HUES64 (cell line): ENCODE measurements around the gene STXBP6.
"Not testable (repeated sequence)": the region's sequence is repeated elsewhere in the genome, so short reads cannot be mapped to it uniquely, and the experiment has no call there.

ENCODE experiments used
- H3K27ac ChIP-seq: 2 replicates; pipeline ENCODE4 v1.7.0; 2013; ENCODE audit warnings: low read depth, low read length, inconsistent platforms
- H3K27me3 ChIP-seq: 2 replicates; pipeline ENCODE4 v1.6.1; 2013; ENCODE audit warnings: mild to moderate bottlenecking, low read length; ENCODE audit not compliant: insufficient read depth
- H3K36me3 ChIP-seq: 2 replicates; pipeline ENCODE4 v1.6.1; 2013; ENCODE audit warnings: mild to moderate bottlenecking, low read length; ENCODE audit not compliant: insufficient read depth
- H3K4me1 ChIP-seq: 2 replicates; pipeline ENCODE4 v1.6.1; 2013; ENCODE audit warnings: mild to moderate bottlenecking, low read length, moderate library complexity; ENCODE audit not compliant: insufficient read depth
- H3K4me3 ChIP-seq: 2 replicates; pipeline ENCODE4 v1.5.1; 2013; ENCODE audit warnings: mild to moderate bottlenecking, low read length, moderate library complexity
- H3K9ac ChIP-seq: 2 replicates; pipeline ENCODE4 v1.6.1; 2013; ENCODE audit warnings: mild to moderate bottlenecking, low read depth, low read length
- H3K9me3 ChIP-seq: 2 replicates; pipeline ENCODE4 v1.6.1; 2013; ENCODE audit warnings: low read depth, low read length; ENCODE audit not compliant: insufficient read depth
- WGBS: fragments of 150-250, 120-280 bp; methylation state at CpG from one replicate; pipeline ENCODE4 v1.1.7; 2013; ENCODE audit warnings: missing lambda C conversion rate; 5-methylcytosine and 5-hydroxymethylcytosine counted together

Gene STXBP6

DNA sequence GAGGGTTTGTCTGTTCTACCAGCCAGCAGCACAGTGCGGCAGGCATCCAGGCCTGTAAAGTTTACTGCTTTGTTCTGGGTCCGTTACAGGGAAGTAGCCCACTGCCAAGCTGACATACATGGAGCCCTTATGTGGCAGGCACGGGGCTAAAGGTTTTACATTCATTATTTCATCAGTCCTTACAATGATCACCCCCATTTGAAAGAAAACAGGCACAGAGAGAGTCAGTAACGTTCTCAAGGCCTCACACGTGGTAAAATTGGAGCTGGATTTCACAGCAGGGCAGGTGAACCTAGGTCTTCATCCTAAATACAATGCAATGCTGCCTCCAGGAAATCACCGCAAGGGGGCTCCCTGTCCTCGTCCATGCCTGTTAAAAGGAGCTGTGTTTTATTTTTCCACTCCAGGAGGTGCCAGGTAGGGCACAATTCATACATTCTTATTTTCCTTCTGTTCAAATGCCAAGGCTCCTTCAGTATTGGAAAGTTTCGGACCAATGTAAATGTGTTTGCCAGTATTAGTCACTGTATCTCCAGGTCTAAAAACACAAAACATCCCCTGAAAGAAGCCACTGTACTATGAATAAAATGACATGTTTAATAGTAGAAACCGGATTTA, 243.8 kb downstream of the STXBP6 start:
- no peaks in the 10 kb centered on the region for H3K4me1 ChIP-seq
- H3K4me3 ChIP-seq: no peak overlapping the region
- 41% methylated on average over 8 of the region's 9 CpGs for WGBS
- H3K27me3 ChIP-seq: no peaks in the 10 kb centered on the region
- H3K9ac ChIP-seq: no peak overlapping the region
- no peaks in the 10 kb centered on the region for H3K36me3 ChIP-seq
- no peaks in the 10 kb centered on the region for H3K9me3 ChIP-seq
- H3K27ac ChIP-seq: no peak overlapping the region

GRCh38 chr14:24804552-24805212, 245.3 kb downstream of the STXBP6 start:
- 92% methylated on average over 3 of the region's 3 CpGs for WGBS
- no peak overlapping the region for H3K9ac ChIP-seq
- no peak overlapping the region for H3K27ac ChIP-seq
- no peaks in the 10 kb centered on the region for H3K9me3 ChIP-seq
- H3K36me3 ChIP-seq: no peaks in the 10 kb centered on the region
- no peaks in the 10 kb centered on the region for H3K4me1 ChIP-seq
- H3K27me3 ChIP-seq: no peaks in the 10 kb centered on the region
- H3K4me3 ChIP-seq: no peak overlapping the region

DNA sequence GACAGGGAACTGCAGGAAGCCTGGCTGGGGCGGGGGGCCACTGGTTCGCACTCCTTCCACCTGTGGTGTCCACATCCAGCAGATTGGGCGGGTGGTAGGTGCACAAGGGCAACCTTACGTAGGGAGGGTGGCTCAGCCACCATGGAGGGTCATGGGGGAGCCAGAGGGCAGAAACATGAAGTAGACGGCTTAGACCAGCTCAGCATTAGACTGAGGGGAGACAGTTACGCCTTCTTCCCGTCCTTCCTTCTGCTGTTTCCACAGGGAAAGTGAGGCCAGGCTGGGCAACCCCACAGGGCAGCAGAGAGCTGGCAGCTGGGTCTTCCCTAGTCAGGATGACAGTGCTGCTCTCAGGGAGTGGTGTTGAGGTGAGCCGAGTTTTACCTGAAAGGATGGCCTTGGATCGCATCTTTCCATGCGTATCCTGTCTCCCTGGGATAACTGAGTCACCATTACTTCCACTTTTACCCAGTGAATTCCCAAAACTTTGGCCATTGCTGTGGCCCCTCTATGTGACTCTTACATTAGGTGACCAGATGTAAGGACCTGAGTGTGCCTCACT, 245.9 kb downstream of the STXBP6 start:
- H3K27me3 ChIP-seq: no peaks in the 10 kb centered on the region
- no peak overlapping the region for H3K4me3 ChIP-seq
- H3K4me1 ChIP-seq: no peaks in the 10 kb centered on the region
- no peak overlapping the region for H3K27ac ChIP-seq
- WGBS: 84% methylated on average over 10 of the region's 10 CpGs
- H3K9ac ChIP-seq: no peak overlapping the region
- no peaks in the 10 kb centered on the region for H3K36me3 ChIP-seq
- no peaks in the 10 kb centered on the region for H3K9me3 ChIP-seq

DNA sequence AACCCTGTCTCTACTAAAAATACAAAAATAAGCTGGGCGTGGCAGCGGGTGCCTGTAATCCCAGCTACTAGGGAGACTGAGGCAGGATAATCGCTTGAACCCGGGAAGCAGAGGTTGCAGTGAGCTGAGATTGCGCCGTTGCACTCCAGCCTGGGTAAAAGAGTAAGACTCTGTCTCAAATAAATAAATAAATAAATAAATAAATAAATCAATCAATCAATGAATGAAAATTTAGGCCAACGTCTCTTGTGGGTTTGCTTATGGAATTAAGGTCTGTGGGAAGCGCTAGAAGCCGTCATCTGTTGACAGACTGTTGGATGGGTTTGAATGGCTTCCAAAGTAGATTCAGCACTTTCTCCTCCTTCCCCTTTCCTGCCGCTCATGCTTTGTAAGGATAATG, 246.5 kb downstream of the STXBP6 start:
- H3K36me3 ChIP-seq, H3K9ac ChIP-seq, H3K9me3 ChIP-seq, H3K27ac ChIP-seq, H3K4me1 ChIP-seq, H3K4me3 ChIP-seq, H3K27me3 ChIP-seq: not testable (repeated sequence)
- 97% methylated on average over 9 of the region's 10 CpGs for WGBS

DNA sequence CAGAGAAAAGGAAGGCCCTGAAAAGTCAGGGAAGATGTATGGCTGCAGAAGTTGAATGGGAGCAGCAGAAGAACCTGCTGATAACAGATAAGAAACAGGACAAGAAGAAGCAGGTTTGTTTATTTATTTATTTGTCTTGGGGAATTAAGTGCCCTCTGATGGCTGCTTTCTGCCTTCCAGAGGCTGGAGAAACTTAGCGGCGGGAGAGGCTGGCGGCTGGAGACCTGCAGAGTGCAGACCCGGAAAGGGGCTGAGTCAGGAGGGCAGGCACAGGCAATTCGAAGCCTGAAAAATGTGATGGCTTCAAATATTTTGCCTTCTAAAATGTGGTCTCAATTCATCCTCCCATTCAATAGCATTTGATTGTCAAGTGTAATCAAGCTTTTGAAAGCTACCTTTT, 247.7 kb downstream of the STXBP6 start:
- Histone ChIP-seq H3K27ac (no peak overlapping the region), H3K27me3 (no peaks in the 10 kb centered on the region), H3K36me3 (no peaks in the 10 kb centered on the region), H3K4me1 (no peaks in the 10 kb centered on the region), H3K9me3 (no peaks in the 10 kb centered on the region), H3K9ac (no peak overlapping the region), H3K4me3 (no peak overlapping the region)
- 63% methylated on average over 5 of the region's 5 CpGs for WGBS

DNA sequence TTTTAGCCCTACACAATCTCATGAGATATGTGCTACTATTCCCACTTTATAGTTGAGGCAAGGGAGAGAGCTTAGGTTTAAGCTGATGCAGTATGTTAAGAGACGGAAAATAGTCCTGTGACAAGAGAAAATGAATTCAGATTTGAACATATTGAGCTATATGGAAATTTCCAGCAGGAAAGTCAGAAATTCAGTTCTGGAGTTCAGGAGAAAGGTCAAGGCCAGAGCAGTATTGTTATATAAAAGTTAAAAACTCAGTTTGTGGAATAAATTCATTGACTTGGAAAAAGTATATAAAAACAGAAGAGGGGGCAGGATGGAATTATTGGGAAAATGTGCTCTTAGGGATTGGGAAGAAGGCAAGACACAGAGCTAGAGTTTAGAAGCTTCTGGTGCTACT, 248.9 kb downstream of the STXBP6 start:
- WGBS: 95% methylated on average over 1 of the region's 1 CpG
- Histone ChIP-seq H3K4me3 (no peak overlapping the region), H3K27ac (no peak overlapping the region), H3K27me3 (no peaks in the 10 kb centered on the region), H3K36me3 (no peaks in the 10 kb centered on the region), H3K4me1 (no peaks in the 10 kb centered on the region), H3K9me3 (no peaks in the 10 kb centered on the region), H3K9ac (no peak overlapping the region)

GRCh38 chr14:24798911-24799462, 251.0 kb downstream of the STXBP6 start:
- no peaks in the 10 kb centered on the region for H3K27me3 ChIP-seq
- 84% methylated on average over 6 of the region's 6 CpGs for WGBS
- H3K27ac ChIP-seq: no peak overlapping the region

GRCh38 chr14:24795406-24795805, 254.5 kb downstream of the STXBP6 start:
- no peaks in the 10 kb centered on the region for H3K27me3 ChIP-seq
- no peaks in the 10 kb centered on the region for H3K9me3 ChIP-seq
- H3K9ac ChIP-seq: no peak overlapping the region
- H3K4me1 ChIP-seq: no peaks in the 10 kb centered on the region
- H3K36me3 ChIP-seq: no peaks in the 10 kb centered on the region
- H3K27ac ChIP-seq: no peak overlapping the region
- H3K4me3 ChIP-seq: no peak overlapping the region
- WGBS: 92% methylated on average over 5 of the region's 5 CpGs

More at GRCh38 chr14:24798911-24799462, 251.0 kb downstream of the STXBP6 start:
- no peaks in the 10 kb centered on the region for H3K4me1 ChIP-seq
- H3K4me3 ChIP-seq: no peak overlapping the region
- no peaks in the 10 kb centered on the region for H3K36me3 ChIP-seq
- H3K9ac ChIP-seq: no peak overlapping the region
- no peaks in the 10 kb centered on the region for H3K9me3 ChIP-seq

DNA sequence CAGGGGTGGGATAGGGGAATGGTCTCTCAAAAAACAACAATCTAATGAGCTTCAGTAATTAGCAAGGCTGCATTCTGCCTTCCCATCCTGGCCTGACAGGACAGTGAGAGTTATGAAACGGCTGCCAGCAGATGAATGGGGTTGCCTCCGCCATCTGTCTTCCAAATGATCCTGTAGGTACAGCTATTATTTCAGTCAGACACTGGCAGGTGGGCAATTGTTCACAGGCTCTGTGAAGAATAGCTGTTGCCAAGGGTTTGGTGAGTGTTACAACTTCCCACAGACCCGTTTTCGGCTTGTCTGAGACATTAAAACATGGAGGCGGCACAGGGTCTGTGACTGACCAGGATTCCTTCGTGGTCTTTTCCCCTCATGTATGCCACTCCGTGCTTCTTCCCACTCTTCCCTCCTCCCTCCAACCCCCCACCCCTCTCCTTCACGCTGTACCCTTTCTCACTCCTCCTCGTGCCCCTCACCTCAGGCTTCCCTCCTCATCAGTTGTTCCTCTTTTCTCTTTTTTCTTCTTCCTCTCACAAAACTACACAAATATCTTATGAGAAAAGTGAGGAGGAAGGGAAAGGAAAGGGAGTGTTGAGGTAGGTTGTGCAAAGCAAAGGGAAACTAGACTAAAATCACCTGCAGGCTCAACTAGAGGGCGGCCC, 255.2 kb downstream of the STXBP6 start:
- Histone ChIP-seq H3K4me1 (no peaks in the 10 kb centered on the region), H3K4me3 (no peak overlapping the region), H3K36me3 (no peaks in the 10 kb centered on the region), H3K27ac (no peak overlapping the region), H3K9me3 (no peaks in the 10 kb centered on the region), H3K27me3 (no peaks in the 10 kb centered on the region), H3K9ac (no peak overlapping the region)
- WGBS: 88% methylated on average over 10 of the region's 10 CpGs

DNA sequence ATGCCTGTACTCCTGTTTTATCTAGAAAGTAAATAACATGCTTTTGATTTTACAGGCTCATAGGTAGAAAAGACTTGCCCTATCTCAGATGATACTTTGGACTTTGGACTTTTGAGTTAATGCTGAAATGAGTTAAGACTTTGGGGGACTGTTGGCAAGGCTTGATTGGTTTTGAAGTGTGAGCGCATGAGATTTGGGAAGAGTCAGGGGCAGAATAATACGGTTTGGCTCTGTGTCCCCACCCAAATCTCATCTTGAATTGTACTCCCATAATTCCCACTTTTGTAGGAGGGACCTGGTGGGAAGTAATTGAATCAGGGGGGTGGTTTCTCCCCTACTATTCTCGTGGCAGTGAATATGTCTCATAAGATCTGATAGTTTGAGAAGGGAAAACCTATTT, 259.8 kb downstream of the STXBP6 start:
- Histone ChIP-seq H3K27ac (no peak overlapping the region), H3K4me3 (no peak overlapping the region), H3K27me3 (no peaks in the 10 kb centered on the region), H3K9me3 (no peaks in the 10 kb centered on the region), H3K4me1 (no peaks in the 10 kb centered on the region), H3K9ac (no peak overlapping the region), H3K36me3 (no peaks in the 10 kb centered on the region)
- WGBS: 95% methylated on average over 2 of the region's 3 CpGs

- no peaks in the 10 kb centered on the region for H3K36me3 ChIP-seq
- H3K4me1 ChIP-seq: no peaks in the 10 kb centered on the region
- H3K9ac ChIP-seq: no peak overlapping the region
- no peak overlapping the region for H3K27ac ChIP-seq
- no peaks in the 10 kb centered on the region for H3K27me3 ChIP-seq
- WGBS: 92% methylated on average over 4 of the region's 4 CpGs
- H3K4me3 ChIP-seq: no peak overlapping the region
- no peaks in the 10 kb centered on the region for H3K9me3 ChIP-seq
These were observed 260.5 kb downstream of the STXBP6 start for GRCh38 chr14:24789378-24789884.
